Mesodermal cell (in vitro differentiated cells): ENCODE measurements around the gene HIVEP1.

Experiments used
- H3K27ac ChIP-seq: 2 replicates; pipeline ENCODE4 v1.7.0; 2013; ENCODE audit warnings: mild to moderate bottlenecking, low read depth, low read length, moderate library complexity; ENCODE audit not compliant: severe bottlenecking
- H3K36me3 ChIP-seq: 2 replicates; pipeline ENCODE4 v1.7.1; 2013; ENCODE audit warnings: mild to moderate bottlenecking, low read length, moderate library complexity; ENCODE audit not compliant: control insufficient read depth, insufficient read depth
- H3K4me1 ChIP-seq: one replicate; pipeline ENCODE4 v1.7.1; 2013; ENCODE audit warnings: mild to moderate bottlenecking, low read length; ENCODE audit not compliant: insufficient read depth, control insufficient read depth, poor library complexity, severe bottlenecking
- H3K4me3 ChIP-seq: 2 replicates; pipeline ENCODE4 v1.7.0; 2013; ENCODE audit warnings: low read length, control low read depth, mild to moderate bottlenecking; ENCODE audit not compliant: insufficient read depth, poor library complexity, severe bottlenecking; ENCODE audit errors: extremely low read depth
- H3K9me3 ChIP-seq: 2 replicates; pipeline ENCODE4 v1.7.1; 2013; ENCODE audit warnings: mild to moderate bottlenecking, low read length, moderate library complexity; ENCODE audit not compliant: control insufficient read depth
- WGBS, 2 experiments: methylation state at CpG; one replicate each; pipeline ENCODE4 v1.1.5; 2013; ENCODE audit warnings: missing lambda C conversion rate in 2 of 2; ENCODE audit not compliant: insufficient coverage in 2 of 2; 5-methylcytosine and 5-hydroxymethylcytosine counted together

HIVEP1 gene

GRCh38 chr6:12017876-12018401, 5.8 kb downstream of the HIVEP1 start:
- H3K36me3 ChIP-seq, result peaks cover 80% of the 10 kb centered on the region

GRCh38 chr6:12020187-12020791, 8.2 kb downstream of the HIVEP1 start:
- WGBS, 2 experiments, result 96 to 97% methylated on average over 5 to 7 of the region's 12 CpGs
- Histone ChIP-seq H3K4me3 (no peak overlapping the region), H3K9me3 (no peaks in the 10 kb centered on the region), H3K36me3 (peaks cover 75% of the 10 kb centered on the region), H3K4me1 (peaks cover 11% of the 10 kb centered on the region), H3K27ac (no peak overlapping the region)

More at GRCh38 chr6:12017876-12018401, 5.8 kb downstream of the HIVEP1 start:
- Histone ChIP-seq H3K9me3 (peaks cover 6% of the 10 kb centered on the region), H3K4me1 (peaks cover 4% of the 10 kb centered on the region), H3K4me3 (no peak overlapping the region), H3K27ac (no peak overlapping the region)
- WGBS, 2 experiments, result 93% methylated on average over 20 to 28 of the region's 34 CpGs

GRCh38 chr6:12022481-12022880, 10.4 kb downstream of the HIVEP1 start:
- H3K36me3 ChIP-seq, result peaks cover 76% of the 10 kb centered on the region
- no peaks in the 10 kb centered on the region for H3K9me3 ChIP-seq
- H3K4me3 ChIP-seq, result no peak overlapping the region
- H3K4me1 ChIP-seq, result peaks cover 12% of the 10 kb centered on the region
- WGBS, 2 experiments, result no CpG with 5 or more reads among the region's 1 CpG
- no peak overlapping the region for H3K27ac ChIP-seq

GRCh38 chr6:12022953-12023388, 10.9 kb downstream of the HIVEP1 start:
- WGBS, 2 experiments, result 78 to 93% methylated on average over 4 of the region's 7 CpGs
- H3K9me3 ChIP-seq, result no peaks in the 10 kb centered on the region
- no peak overlapping the region for H3K27ac ChIP-seq
- peaks cover 12% of the 10 kb centered on the region for H3K4me1 ChIP-seq
- peaks cover 76% of the 10 kb centered on the region for H3K36me3 ChIP-seq
- H3K4me3 ChIP-seq, result no peak overlapping the region

GRCh38 chr6:12024216-12024615, 12.1 kb downstream of the HIVEP1 start:
- no peak overlapping the region for H3K4me3 ChIP-seq
- no CpG with 5 or more reads among the region's 2 CpGs for WGBS, 2 experiments
- H3K9me3 ChIP-seq, result peaks cover 4% of the 10 kb centered on the region
- H3K36me3 ChIP-seq, result peaks cover 76% of the 10 kb centered on the region
- peak overlapping the region; percentile 24 for H3K27ac ChIP-seq
- H3K4me1 ChIP-seq, result peaks cover 12% of the 10 kb centered on the region

GRCh38 chr6:12024699-12025434, 12.8 kb downstream of the HIVEP1 start:
- Histone ChIP-seq H3K9me3 (peaks cover 6% of the 10 kb centered on the region), H3K4me3 (no peak overlapping the region), H3K36me3 (peaks cover 72% of the 10 kb centered on the region), H3K4me1 (peaks cover 12% of the 10 kb centered on the region), H3K27ac (peak overlapping the region; percentile 24)
- WGBS, 2 experiments, result 90 to 93% methylated on average over 2 to 3 of the region's 4 CpGs

GRCh38 chr6:12026120-12026519, 14.0 kb downstream of the HIVEP1 start:
- Histone ChIP-seq H3K4me1 (peaks cover 12% of the 10 kb centered on the region), H3K9me3 (peaks cover 9% of the 10 kb centered on the region), H3K27ac (no peak overlapping the region), H3K36me3 (peaks cover 70% of the 10 kb centered on the region), H3K4me3 (no peak overlapping the region)
- WGBS, 2 experiments, result 100% methylated on average over 2 to 4 of the region's 4 CpGs

- Histone ChIP-seq H3K4me3 (no peak overlapping the region), H3K27ac (no peak overlapping the region), H3K4me1 (peaks cover 12% of the 10 kb centered on the region), H3K36me3 (peaks cover 70% of the 10 kb centered on the region), H3K9me3 (peaks cover 9% of the 10 kb centered on the region)
- WGBS, 2 experiments, result no CpG with 5 or more reads among the region's 1 CpG
Observed at GRCh38 chr6:12026833-12027232, 14.7 kb downstream of the HIVEP1 start.

- Histone ChIP-seq H3K27ac (no peak overlapping the region), H3K4me1 (peaks cover 12% of the 10 kb centered on the region), H3K36me3 (peaks cover 65% of the 10 kb centered on the region), H3K4me3 (no peak overlapping the region), H3K9me3 (peaks cover 9% of the 10 kb centered on the region)
- 89 to 97% methylated on average over 3 of the region's 4 CpGs for WGBS, 2 experiments
Observed at GRCh38 chr6:12028213-12028612, 16.1 kb downstream of the HIVEP1 start.

- Histone ChIP-seq H3K9me3 (peaks cover 9% of the 10 kb centered on the region), H3K27ac (no peak overlapping the region), H3K4me1 (peaks cover 6% of the 10 kb centered on the region), H3K4me3 (no peak overlapping the region), H3K36me3 (peaks cover 64% of the 10 kb centered on the region)
- WGBS, 2 experiments, result no CpG with 5 or more reads among the region's 4 CpGs
Observed at GRCh38 chr6:12029979-12030737, 18.0 kb downstream of the HIVEP1 start.
